Measurements from ENCODE around the gene C1GALT1. TPM values are rescaled to one million over a fixed set of nuclear protein-coding genes. Genes with fewer than 3 reads are reported as not detected.
"Not testable (repeated sequence)": the region's sequence is repeated elsewhere in the genome, so short reads cannot be mapped to it uniquely, and the experiment has no call there.

Gene C1GALT1
- total RNA-seq, 1 experiment from 2014 or later = 81.5 TPM

DNA sequence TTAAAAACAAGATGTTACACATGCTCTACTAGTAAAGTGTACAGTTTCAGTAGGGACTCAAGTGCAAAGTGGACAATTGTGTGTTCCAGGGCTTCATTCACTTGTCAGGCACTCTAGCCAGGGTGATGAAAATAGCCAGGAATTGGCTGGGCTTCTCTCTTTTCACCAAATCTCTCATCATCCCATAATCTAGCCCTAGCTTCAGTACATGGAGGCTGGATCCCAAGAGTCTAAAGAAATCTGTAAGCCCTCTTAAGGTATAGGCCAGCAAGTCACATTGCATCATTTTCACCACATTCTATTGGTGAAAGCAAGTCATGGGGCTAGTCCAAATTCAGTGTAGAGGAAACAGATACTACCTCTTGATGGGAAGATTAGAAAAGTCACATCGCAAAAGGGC, 47.3 kb upstream of the C1GALT1 start:
- H3K27ac ChIP-seq (ENCODE audit: insufficient read length, low read depth, low read length) = no peak overlapping the region
- H2AFZ ChIP-seq (ENCODE audit: low read length) = no peak overlapping the region
- no peak overlapping the region for H3K18ac ChIP-seq (ENCODE audit: insufficient read length, low read depth, low read length)
- H3K79me1 ChIP-seq (ENCODE audit: insufficient read depth, low read depth, low read length, poor library complexity, severe bottlenecking) = no peaks in the 10 kb centered on the region
- no peak overlapping the region for H2BK15ac ChIP-seq (ENCODE audit: low read depth, low read length)
- H2BK12ac ChIP-seq (ENCODE audit: insufficient read length, low read depth, low read length) = no peak overlapping the region
- H3K4me2 ChIP-seq (ENCODE audit: insufficient read depth, insufficient read length, low read length) = no peak overlapping the region
- H3K9ac ChIP-seq (ENCODE audit: extremely low read depth, insufficient read length, low read length) = no peak overlapping the region
- H3K56ac ChIP-seq (ENCODE audit: insufficient read length, low read depth, low read length) = no peak overlapping the region
- H3K27ac Mint-ChIP-seq = no peak overlapping the region
- no peak overlapping the region for H2BK5ac ChIP-seq (ENCODE audit: insufficient read length, low read length)
- no peak overlapping the region for H3K23ac ChIP-seq (ENCODE audit: insufficient read length, low read depth, low read length)
- H4K8ac ChIP-seq (replicated peaks; ENCODE audit: insufficient read length, low read depth, low read length) = no peak overlapping the region
- no peak overlapping the region for H3T11ph ChIP-seq (ENCODE audit: low read length)
- H4K5ac ChIP-seq (ENCODE audit: insufficient read length, low read depth, low read length) = no peak overlapping the region
- H3K9me3 ChIP-seq (ENCODE audit: control insufficient read depth, low read depth, low read length) = no peaks in the 10 kb centered on the region
- no peak overlapping the region for H2BK120ac ChIP-seq (ENCODE audit: low read depth, low read length, poor library complexity, severe bottlenecking)
- peaks cover 2% of the 10 kb centered on the region for H3K4me1 ChIP-seq (ENCODE audit: insufficient read depth, low read length)
- no peaks in the 10 kb centered on the region for H4K20me1 ChIP-seq (ENCODE audit: control insufficient read depth, insufficient read depth, insufficient read length)
- H3K27me3 ChIP-seq (ENCODE audit: insufficient read depth, low read length) = no peaks in the 10 kb centered on the region
- no peak overlapping the region for H3K14ac ChIP-seq (ENCODE audit: insufficient read depth, low read length)
- TF ChIP-seq, protein P1, sequence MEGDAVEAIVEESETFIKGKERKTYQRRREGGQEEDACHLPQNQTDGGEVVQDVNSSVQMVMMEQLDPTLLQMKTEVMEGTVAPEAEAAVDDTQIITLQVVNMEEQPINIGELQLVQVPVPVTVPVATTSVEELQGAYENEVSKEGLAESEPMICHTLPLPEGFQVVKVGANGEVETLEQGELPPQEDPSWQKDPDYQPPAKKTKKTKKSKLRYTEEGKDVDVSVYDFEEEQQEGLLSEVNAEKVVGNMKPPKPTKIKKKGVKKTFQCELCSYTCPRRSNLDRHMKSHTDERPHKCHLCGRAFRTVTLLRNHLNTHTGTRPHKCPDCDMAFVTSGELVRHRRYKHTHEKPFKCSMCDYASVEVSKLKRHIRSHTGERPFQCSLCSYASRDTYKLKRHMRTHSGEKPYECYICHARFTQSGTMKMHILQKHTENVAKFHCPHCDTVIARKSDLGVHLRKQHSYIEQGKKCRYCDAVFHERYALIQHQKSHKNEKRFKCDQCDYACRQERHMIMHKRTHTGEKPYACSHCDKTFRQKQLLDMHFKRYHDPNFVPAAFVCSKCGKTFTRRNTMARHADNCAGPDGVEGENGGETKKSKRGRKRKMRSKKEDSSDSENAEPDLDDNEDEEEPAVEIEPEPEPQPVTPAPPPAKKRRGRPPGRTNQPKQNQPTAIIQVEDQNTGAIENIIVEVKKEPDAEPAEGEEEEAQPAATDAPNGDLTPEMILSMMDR (conservative IDR thresholded peaks at IDR 0.05) = no peak
- no CpG with 5 or more reads among the region's 1 CpG for whole genome bisulfite sequencing (ENCODE audit: extremely low coverage, insufficient read length, low lambda C conversion rate)
- H3K36me3 Mint-ChIP-seq (ENCODE audit: insufficient read depth in 1 of 3, low read depth in 3 of 3) = peaks cover 0 to 7% (median 2%) of the 10 kb centered on the region in 3 experiments; a peak in 3 of 7 replicates
- no peak overlapping the region for H3K4ac ChIP-seq (ENCODE audit: low read depth, low read length)
- 0 out of 2 replicates have a peak, but pooled peaks cover 2% of the 10 kb centered on the region for H3K27me3 Mint-ChIP-seq (ENCODE audit: low read depth)
- no peak overlapping the region for H4K91ac ChIP-seq (ENCODE audit: insufficient read length, low read depth, low read length)
- H3K79me2 ChIP-seq (ENCODE audit: insufficient read depth, low read length) = no peaks in the 10 kb centered on the region
- no peak overlapping the region for H2BK20ac ChIP-seq (ENCODE audit: low read depth, low read length, poor library complexity, severe bottlenecking)
- peaks cover 35 to 38% of the 10 kb centered on the region in 2 experiments for H3K4me1 Mint-ChIP-seq
- H3K4me3 Mint-ChIP-seq = no peak overlapping the region
- no peaks in the 10 kb centered on the region for H3K23me2 ChIP-seq (ENCODE audit: insufficient read length, low read depth, low read length, poor library complexity, severe bottlenecking)
- H2AK5ac ChIP-seq (ENCODE audit: insufficient read length, low read length) = no peak overlapping the region
- DNase-seq = no peak
- H3K9me3 Mint-ChIP-seq = peaks cover 0 to 3% of the 10 kb centered on the region in 2 experiments; a peak in 1 of 5 replicates

DNA sequence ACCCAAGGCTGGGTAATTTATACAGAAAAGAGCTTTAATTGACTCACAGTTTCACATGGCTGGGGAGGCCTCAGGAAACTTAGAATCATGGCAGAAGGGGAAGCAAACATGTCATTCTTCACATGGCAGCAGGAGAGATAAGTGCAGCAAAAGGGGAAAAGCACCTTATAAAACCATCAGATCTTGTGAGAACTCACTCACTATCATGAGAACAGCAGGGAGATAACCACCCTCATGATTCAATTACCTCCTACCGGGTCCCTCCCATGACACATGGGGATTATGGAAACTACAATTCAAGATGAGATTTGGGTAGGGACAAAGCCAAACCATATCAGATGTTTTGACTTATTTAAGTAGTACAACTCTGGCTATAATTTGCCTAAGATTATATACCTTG, 46.4 kb upstream of the C1GALT1 start:
- not testable (repeated sequence) for H3K14ac ChIP-seq (ENCODE audit: insufficient read depth, low read length); H2AK5ac ChIP-seq (ENCODE audit: insufficient read length, low read length); H3K27ac ChIP-seq (ENCODE audit: insufficient read length, low read depth, low read length); H3K79me2 ChIP-seq (ENCODE audit: insufficient read depth, low read length); H3K56ac ChIP-seq (ENCODE audit: insufficient read length, low read depth, low read length); H3K9ac ChIP-seq (ENCODE audit: extremely low read depth, insufficient read length, low read length); H2BK5ac ChIP-seq (ENCODE audit: insufficient read length, low read length); H3K4me1 ChIP-seq (ENCODE audit: insufficient read depth, low read length); H3K9me3 ChIP-seq (ENCODE audit: control insufficient read depth, low read depth, low read length); H3K4me3 Mint-ChIP-seq; H3K27me3 ChIP-seq (ENCODE audit: insufficient read depth, low read length); H4K5ac ChIP-seq (ENCODE audit: insufficient read length, low read depth, low read length); H4K8ac ChIP-seq (replicated peaks; ENCODE audit: insufficient read length, low read depth, low read length); H4K20me1 ChIP-seq (ENCODE audit: control insufficient read depth, insufficient read depth, insufficient read length); H2BK120ac ChIP-seq (ENCODE audit: low read depth, low read length, poor library complexity, severe bottlenecking); H3K4me2 ChIP-seq (ENCODE audit: insufficient read depth, insufficient read length, low read length); DNase-seq; H4K91ac ChIP-seq (ENCODE audit: insufficient read length, low read depth, low read length); H3T11ph ChIP-seq (ENCODE audit: low read length); H3K23ac ChIP-seq (ENCODE audit: insufficient read length, low read depth, low read length); H3K27me3 Mint-ChIP-seq (ENCODE audit: low read depth); H2BK20ac ChIP-seq (ENCODE audit: low read depth, low read length, poor library complexity, severe bottlenecking); H3K9me3 Mint-ChIP-seq; H3K79me1 ChIP-seq (ENCODE audit: insufficient read depth, low read depth, low read length, poor library complexity, severe bottlenecking); H2AFZ ChIP-seq (ENCODE audit: low read length); H2BK12ac ChIP-seq (ENCODE audit: insufficient read length, low read depth, low read length); H3K23me2 ChIP-seq (ENCODE audit: insufficient read length, low read depth, low read length, poor library complexity, severe bottlenecking); H3K4ac ChIP-seq (ENCODE audit: low read depth, low read length); H3K36me3 Mint-ChIP-seq (ENCODE audit: insufficient read depth in 1 of 3, low read depth in 3 of 3); H3K18ac ChIP-seq (ENCODE audit: insufficient read length, low read depth, low read length); H2BK15ac ChIP-seq (ENCODE audit: low read depth, low read length)
- Mint-ChIP-seq H3K27ac (peak overlapping the region in 1 of 3 experiments; percentile 59; a peak in 2 of 7 replicates), H3K4me1 (peaks cover 33 to 34% of the 10 kb centered on the region in 2 experiments)
- no CpG with 5 or more reads among the region's 1 CpG for WGBS (ENCODE audit: extremely low coverage, insufficient read length, low lambda C conversion rate)
